HepG2 (cell line): ENCODE results near the gene NXF3.

ENCODE experiments used
- ATM ChIP-seq: fragments of 450-650 bp; IDR thresholded peaks from 2 replicates; pipeline ENCODE4 v1.7.1; 2017; ENCODE audit warnings: mild to moderate bottlenecking, borderline replicate concordance
- FOXP1 ChIP-seq, 2 experiments: fragments of 450-650 bp in 1 of 2; IDR thresholded peaks; 2 replicates each; pipeline ENCODE4 v1.6.1; 2017 to 2018; ENCODE audit warnings: antibody characterized with exemption in 1 of 2
- KDM4B ChIP-seq: sonication (generic); formaldehyde crosslinking; IDR thresholded peaks from 2 replicates; pipeline ENCODE4 v1.4.0; 2020; ENCODE audit warnings: missing genetic modification reagents
- ZNF460 ChIP-seq: sonication (generic); formaldehyde crosslinking; IDR thresholded peaks from 2 replicates; pipeline ENCODE4 v1.5.1; 2020; ENCODE audit warnings: missing genetic modification reagents, mild to moderate bottlenecking, borderline replicate concordance
- ZNF773 ChIP-seq: sonication (generic); formaldehyde crosslinking; IDR thresholded peaks from 2 replicates; pipeline ENCODE4 v1.4.0; 2020; ENCODE audit warnings: missing genetic modification reagents, borderline replicate concordance
- TF ChIP-seq, protein P1 (sequence below): sonication (generic); formaldehyde crosslinking; IDR thresholded peaks from 2 replicates; pipeline ENCODE4 v1.5.0; 2020; ENCODE audit warnings: mild to moderate bottlenecking, missing genetic modification reagents, moderate library complexity
- TF ChIP-seq, protein P2 (sequence below), 2 experiments: IDR thresholded peaks; 2 replicates each; pipeline ENCODE4 v1.6.1; 2011 to 2012; ENCODE audit warnings: low read length in 2 of 2, borderline replicate concordance in 1 of 2, low read depth in 1 of 2, mild to moderate bottlenecking in 1 of 2, moderate library complexity in 1 of 2
- TF ChIP-seq, protein P3 (sequence below): sonication (generic); formaldehyde crosslinking; IDR thresholded peaks from 2 replicates; pipeline ENCODE4 v1.5.1; 2020; ENCODE audit warnings: mild to moderate bottlenecking, missing genetic modification reagents, moderate library complexity

DNA sequence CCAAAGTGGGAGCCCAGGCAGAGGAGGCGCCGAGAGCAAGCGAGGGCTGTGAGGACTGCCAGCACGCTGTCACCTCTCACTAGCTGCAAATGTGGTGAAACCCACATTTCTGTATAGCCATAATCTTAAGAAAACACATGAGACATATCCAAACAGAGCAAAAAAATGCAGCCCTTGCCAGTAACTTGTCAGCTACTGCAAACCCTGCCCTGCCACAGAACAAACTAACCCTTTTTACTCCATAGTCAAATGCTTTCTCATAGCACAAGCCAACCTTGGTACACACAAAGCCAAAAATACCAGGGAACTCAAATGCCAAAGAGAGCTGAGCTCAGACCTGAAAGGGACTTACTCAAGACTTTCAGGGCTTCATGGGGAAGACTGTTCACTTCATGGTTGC is 14.9 kb upstream of the NXF3 start:
- TF ChIP-seq ZNF773 (CRISPR knock-in tag) (no peak), ATM (no peak), FOXP1 (IDR thresholded peaks at IDR 0.05) (no peak), FOXP1 (CRISPR knock-in tag; IDR thresholded peaks at IDR 0.05) (no peak), ZNF460 (CRISPR knock-in tag) (no peak), KDM4B (CRISPR knock-in tag) (no peak)
- TF ChIP-seq, protein P1, sequence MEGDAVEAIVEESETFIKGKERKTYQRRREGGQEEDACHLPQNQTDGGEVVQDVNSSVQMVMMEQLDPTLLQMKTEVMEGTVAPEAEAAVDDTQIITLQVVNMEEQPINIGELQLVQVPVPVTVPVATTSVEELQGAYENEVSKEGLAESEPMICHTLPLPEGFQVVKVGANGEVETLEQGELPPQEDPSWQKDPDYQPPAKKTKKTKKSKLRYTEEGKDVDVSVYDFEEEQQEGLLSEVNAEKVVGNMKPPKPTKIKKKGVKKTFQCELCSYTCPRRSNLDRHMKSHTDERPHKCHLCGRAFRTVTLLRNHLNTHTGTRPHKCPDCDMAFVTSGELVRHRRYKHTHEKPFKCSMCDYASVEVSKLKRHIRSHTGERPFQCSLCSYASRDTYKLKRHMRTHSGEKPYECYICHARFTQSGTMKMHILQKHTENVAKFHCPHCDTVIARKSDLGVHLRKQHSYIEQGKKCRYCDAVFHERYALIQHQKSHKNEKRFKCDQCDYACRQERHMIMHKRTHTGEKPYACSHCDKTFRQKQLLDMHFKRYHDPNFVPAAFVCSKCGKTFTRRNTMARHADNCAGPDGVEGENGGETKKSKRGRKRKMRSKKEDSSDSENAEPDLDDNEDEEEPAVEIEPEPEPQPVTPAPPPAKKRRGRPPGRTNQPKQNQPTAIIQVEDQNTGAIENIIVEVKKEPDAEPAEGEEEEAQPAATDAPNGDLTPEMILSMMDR, result no peak
- TF ChIP-seq, protein P2, sequence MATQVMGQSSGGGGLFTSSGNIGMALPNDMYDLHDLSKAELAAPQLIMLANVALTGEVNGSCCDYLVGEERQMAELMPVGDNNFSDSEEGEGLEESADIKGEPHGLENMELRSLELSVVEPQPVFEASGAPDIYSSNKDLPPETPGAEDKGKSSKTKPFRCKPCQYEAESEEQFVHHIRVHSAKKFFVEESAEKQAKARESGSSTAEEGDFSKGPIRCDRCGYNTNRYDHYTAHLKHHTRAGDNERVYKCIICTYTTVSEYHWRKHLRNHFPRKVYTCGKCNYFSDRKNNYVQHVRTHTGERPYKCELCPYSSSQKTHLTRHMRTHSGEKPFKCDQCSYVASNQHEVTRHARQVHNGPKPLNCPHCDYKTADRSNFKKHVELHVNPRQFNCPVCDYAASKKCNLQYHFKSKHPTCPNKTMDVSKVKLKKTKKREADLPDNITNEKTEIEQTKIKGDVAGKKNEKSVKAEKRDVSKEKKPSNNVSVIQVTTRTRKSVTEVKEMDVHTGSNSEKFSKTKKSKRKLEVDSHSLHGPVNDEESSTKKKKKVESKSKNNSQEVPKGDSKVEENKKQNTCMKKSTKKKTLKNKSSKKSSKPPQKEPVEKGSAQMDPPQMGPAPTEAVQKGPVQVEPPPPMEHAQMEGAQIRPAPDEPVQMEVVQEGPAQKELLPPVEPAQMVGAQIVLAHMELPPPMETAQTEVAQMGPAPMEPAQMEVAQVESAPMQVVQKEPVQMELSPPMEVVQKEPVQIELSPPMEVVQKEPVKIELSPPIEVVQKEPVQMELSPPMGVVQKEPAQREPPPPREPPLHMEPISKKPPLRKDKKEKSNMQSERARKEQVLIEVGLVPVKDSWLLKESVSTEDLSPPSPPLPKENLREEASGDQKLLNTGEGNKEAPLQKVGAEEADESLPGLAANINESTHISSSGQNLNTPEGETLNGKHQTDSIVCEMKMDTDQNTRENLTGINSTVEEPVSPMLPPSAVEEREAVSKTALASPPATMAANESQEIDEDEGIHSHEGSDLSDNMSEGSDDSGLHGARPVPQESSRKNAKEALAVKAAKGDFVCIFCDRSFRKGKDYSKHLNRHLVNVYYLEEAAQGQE (IDR thresholded peaks at IDR 0.05; ENCODE audit: borderline replicate concordance in 1 of 2, low read depth in 1 of 2, low read length in 2 of 2), result no peak
- TF ChIP-seq, protein P3, sequence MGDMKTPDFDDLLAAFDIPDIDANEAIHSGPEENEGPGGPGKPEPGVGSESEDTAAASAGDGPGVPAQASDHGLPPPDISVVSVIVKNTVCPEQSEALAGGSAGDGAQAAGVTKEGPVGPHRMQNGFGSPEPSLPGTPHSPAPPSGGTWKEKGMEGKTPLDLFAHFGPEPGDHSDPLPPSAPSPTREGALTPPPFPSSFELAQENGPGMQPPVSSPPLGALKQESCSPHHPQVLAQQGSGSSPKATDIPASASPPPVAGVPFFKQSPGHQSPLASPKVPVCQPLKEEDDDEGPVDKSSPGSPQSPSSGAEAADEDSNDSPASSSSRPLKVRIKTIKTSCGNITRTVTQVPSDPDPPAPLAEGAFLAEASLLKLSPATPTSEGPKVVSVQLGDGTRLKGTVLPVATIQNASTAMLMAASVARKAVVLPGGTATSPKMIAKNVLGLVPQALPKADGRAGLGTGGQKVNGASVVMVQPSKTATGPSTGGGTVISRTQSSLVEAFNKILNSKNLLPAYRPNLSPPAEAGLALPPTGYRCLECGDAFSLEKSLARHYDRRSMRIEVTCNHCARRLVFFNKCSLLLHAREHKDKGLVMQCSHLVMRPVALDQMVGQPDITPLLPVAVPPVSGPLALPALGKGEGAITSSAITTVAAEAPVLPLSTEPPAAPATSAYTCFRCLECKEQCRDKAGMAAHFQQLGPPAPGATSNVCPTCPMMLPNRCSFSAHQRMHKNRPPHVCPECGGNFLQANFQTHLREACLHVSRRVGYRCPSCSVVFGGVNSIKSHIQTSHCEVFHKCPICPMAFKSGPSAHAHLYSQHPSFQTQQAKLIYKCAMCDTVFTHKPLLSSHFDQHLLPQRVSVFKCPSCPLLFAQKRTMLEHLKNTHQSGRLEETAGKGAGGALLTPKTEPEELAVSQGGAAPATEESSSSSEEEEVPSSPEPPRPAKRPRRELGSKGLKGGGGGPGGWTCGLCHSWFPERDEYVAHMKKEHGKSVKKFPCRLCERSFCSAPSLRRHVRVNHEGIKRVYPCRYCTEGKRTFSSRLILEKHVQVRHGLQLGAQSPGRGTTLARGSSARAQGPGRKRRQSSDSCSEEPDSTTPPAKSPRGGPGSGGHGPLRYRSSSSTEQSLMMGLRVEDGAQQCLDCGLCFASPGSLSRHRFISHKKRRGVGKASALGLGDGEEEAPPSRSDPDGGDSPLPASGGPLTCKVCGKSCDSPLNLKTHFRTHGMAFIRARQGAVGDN (CRISPR knock-in tag), result no peak
